Measurements from ENCODE around the gene ZFP36L2.

- TF ChIP-seq CTCF (IDR thresholded peaks at IDR 0.05) (peak in 3 of 4 experiments; percentile 50 to 68 (median 51)), POLR2A (IDR thresholded peaks at IDR 0.05) (peak; percentile 68 to 71), POLR2AphosphoS5 (IDR thresholded peaks at IDR 0.05) (peak; percentile 95)
Observed at GRCh38 chr2:43226955-43227829, 786 bp upstream of the ZFP36L2 start.

Measured in gastroesophageal sphincter (tissue), 3 donors.